KMS-11 (cell line): ENCODE results near the gene SLC19A2.

Experiments
- H2AFZ ChIP-seq: fragments of 200-600 bp; sonication (generic); 2 replicates; pipeline ENCODE4 v1.6.1; 2016; ENCODE audit warnings: antibody characterized with exemption, mixed run types, low read depth
- H3K27ac ChIP-seq: fragments of 200-600 bp; sonication (generic); 2 replicates; pipeline ENCODE4 v1.6.1; 2016; ENCODE audit warnings: mild to moderate bottlenecking, mixed run types
- H3K27me3 ChIP-seq: fragments of 200-600 bp; sonication (generic); 2 replicates; pipeline ENCODE4 v1.6.1; 2017; ENCODE audit warnings: mild to moderate bottlenecking, low read depth, mixed run types, moderate library complexity; ENCODE audit not compliant: insufficient read depth
- H3K36me3 ChIP-seq: fragments of 200-600 bp; sonication (generic); 2 replicates; pipeline ENCODE4 v1.6.1; 2017; ENCODE audit warnings: mild to moderate bottlenecking, mixed run types; ENCODE audit not compliant: insufficient read depth
- H3K4me1 ChIP-seq: fragments of 200-600 bp; sonication (generic); 2 replicates; pipeline ENCODE4 v1.6.1; 2016; ENCODE audit warnings: mild to moderate bottlenecking, low read depth, mixed run types; ENCODE audit not compliant: poor library complexity, severe bottlenecking
- H3K4me2 ChIP-seq: fragments of 200-600 bp; sonication (generic); 2 replicates; pipeline ENCODE4 v1.7.0; 2016; ENCODE audit warnings: mild to moderate bottlenecking, mixed run types
- H3K4me3 ChIP-seq: fragments of 200-600 bp; sonication (generic); IDR thresholded peaks from 2 replicates; pipeline ENCODE4 v1.6.1; 2017; ENCODE audit warnings: low read depth, low read length, mixed read lengths; ENCODE audit not compliant: insufficient read depth
- H3K79me2 ChIP-seq: fragments of 200-600 bp; sonication (generic); 2 replicates; pipeline ENCODE4 v1.6.1; 2016; ENCODE audit warnings: low read depth, mixed run types; ENCODE audit not compliant: insufficient read depth
- H3K9ac ChIP-seq: fragments of 200-600 bp; sonication (generic); 2 replicates; pipeline ENCODE4 v1.6.1; 2016; ENCODE audit warnings: mild to moderate bottlenecking, mixed run types
- H4K20me1 ChIP-seq: fragments of 200-600 bp; sonication (generic); 2 replicates; pipeline ENCODE4 v1.6.1; 2016; ENCODE audit warnings: mild to moderate bottlenecking, mixed run types; ENCODE audit not compliant: insufficient read depth
- CTCF ChIP-seq: fragments of 200-600 bp; sonication (generic); conservative IDR thresholded peaks from 2 replicates; pipeline ENCODE4 v1.6.1; 2017; ENCODE audit warnings: low read depth, mild to moderate bottlenecking, antibody characterized with exemption, low read length, moderate library complexity, mixed read lengths

SLC19A2 gene

DNA sequence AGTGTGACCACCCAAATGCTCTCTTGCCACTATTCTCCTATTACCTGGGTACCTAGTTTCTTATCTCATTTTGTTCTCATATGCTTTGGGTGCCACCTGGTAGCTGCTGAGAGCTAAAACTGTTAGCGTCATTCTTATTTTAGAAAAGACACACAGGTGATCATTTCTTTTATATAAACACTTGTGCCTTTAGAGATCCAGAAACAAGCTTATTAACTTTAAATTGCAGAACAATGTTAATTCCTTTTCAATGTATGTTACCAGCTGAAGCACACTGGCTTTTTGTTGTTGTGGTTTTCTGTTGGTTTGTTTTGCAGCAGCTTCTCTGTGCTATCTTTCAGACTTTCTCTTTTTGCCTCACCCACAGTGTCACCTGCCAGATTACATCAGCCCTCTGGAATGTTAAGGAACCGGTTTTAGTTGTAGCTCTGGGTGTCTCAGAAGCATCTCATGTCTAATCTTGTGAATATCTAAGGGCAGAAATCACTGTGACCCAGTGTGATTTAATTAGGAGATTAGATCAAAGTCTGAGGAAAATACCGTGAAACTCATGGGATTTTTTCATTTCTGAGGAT, 43.4 kb upstream of the SLC19A2 start:
- Histone ChIP-seq H3K27me3 (no peaks in the 10 kb centered on the region), H4K20me1 (no peaks in the 10 kb centered on the region), H3K9ac (no peak overlapping the region), H3K79me2 (no peaks in the 10 kb centered on the region), H3K27ac (no peak overlapping the region), H3K4me2 (peak overlapping the region; percentile 47), H3K4me1 (peaks cover 18% of the 10 kb centered on the region), H2AFZ (peak overlapping the region; percentile 0; the same call in 1 of the 2 replicates), H3K36me3 (no peaks in the 10 kb centered on the region), H3K4me3 (no peak overlapping the region)
- TF ChIP-seq CTCF = no peak

DNA sequence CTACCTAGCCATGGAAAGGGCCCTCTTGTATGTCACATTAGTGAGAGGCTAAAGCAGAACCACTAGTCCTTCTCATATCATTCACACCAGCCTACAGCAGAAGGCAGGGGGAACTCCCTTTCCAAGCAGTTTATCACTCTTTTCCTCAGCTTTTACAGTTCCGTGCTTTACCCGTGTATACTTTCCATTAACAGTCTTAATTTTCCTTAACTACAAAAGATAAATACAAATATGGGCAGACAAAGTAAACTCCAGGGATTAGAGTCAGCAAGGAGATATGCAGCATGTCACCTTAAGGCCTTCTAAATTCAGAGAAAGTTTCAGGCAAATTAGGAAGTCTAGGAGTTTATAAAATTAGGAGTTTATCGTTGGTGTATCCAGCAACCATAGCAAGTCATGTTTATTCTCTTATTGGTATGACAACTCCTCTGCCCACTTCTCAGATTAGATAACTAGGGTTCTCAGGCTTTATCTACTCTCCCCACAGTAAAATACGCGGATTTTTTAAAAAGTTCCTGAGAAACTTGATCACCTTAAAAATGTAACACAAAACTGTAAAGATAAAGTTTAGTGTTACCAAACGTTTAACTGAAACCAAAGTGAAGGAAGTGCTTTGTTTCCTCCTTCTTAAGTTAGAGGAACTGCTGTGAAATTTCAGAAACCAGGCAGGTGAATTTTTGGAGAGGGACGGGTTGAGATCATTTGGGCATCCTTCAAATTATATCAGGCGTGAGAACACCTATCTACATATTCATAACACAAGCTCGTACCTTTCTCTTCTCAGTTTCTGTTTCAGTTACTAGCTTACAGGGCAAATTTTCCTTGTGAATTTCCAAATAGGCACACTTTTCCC, 42.7 kb upstream of the SLC19A2 start:
- Histone ChIP-seq H3K27me3 (no peaks in the 10 kb centered on the region), H3K4me1 (peaks cover 18% of the 10 kb centered on the region), H3K27ac (no peak overlapping the region), H3K4me2 (peak overlapping the region; percentile 47), H2AFZ (0 out of 2 replicates have a peak overlapping the region, but pooled peaks have one; percentile 0), H3K36me3 (no peaks in the 10 kb centered on the region), H3K9ac (no peak overlapping the region), H3K4me3 (no peak overlapping the region), H3K79me2 (no peaks in the 10 kb centered on the region), H4K20me1 (no peaks in the 10 kb centered on the region)
- no peak for TF ChIP-seq CTCF

GRCh38 chr1:169527451-169528214, 41.9 kb upstream of the SLC19A2 start:
- no peaks in the 10 kb centered on the region for H3K79me2 ChIP-seq
- H3K4me3 ChIP-seq = no peak overlapping the region
- no peak overlapping the region for H3K9ac ChIP-seq
- TF ChIP-seq CTCF = no peak
- H4K20me1 ChIP-seq = no peaks in the 10 kb centered on the region
- H3K4me1 ChIP-seq = peaks cover 18% of the 10 kb centered on the region
- H2AFZ ChIP-seq = no peak overlapping the region
- H3K27me3 ChIP-seq = no peaks in the 10 kb centered on the region
- no peak overlapping the region for H3K27ac ChIP-seq
- H3K36me3 ChIP-seq = no peaks in the 10 kb centered on the region
- no peak overlapping the region for H3K4me2 ChIP-seq

- Histone ChIP-seq H3K79me2 (no peaks in the 10 kb centered on the region), H3K4me3 (no peak overlapping the region), H2AFZ (no peak overlapping the region), H3K4me2 (no peak overlapping the region), H3K4me1 (peaks cover 18% of the 10 kb centered on the region), H3K36me3 (no peaks in the 10 kb centered on the region), H3K27ac (no peak overlapping the region), H3K27me3 (no peaks in the 10 kb centered on the region), H3K9ac (no peak overlapping the region), H4K20me1 (no peaks in the 10 kb centered on the region)
- no peak for TF ChIP-seq CTCF
Measured at GRCh38 chr1:169527001-169527400, 41.3 kb upstream of the SLC19A2 start.
